NCI-H2029 (cell line): Measurements from ENCODE around the gene NPW.
A peak's percentile ranks its signal among the peaks of the same experiment; 100 is the strongest.
"Not testable (repeated sequence)": the region's sequence is repeated elsewhere in the genome, so short reads cannot be mapped to it uniquely, and the experiment has no call there.

ENCODE experiments used
- DNase-seq: peaks from one replicate; lab custom pipeline; 2025; lab: John Stamatoyannopoulos, UW

NPW gene

DNA sequence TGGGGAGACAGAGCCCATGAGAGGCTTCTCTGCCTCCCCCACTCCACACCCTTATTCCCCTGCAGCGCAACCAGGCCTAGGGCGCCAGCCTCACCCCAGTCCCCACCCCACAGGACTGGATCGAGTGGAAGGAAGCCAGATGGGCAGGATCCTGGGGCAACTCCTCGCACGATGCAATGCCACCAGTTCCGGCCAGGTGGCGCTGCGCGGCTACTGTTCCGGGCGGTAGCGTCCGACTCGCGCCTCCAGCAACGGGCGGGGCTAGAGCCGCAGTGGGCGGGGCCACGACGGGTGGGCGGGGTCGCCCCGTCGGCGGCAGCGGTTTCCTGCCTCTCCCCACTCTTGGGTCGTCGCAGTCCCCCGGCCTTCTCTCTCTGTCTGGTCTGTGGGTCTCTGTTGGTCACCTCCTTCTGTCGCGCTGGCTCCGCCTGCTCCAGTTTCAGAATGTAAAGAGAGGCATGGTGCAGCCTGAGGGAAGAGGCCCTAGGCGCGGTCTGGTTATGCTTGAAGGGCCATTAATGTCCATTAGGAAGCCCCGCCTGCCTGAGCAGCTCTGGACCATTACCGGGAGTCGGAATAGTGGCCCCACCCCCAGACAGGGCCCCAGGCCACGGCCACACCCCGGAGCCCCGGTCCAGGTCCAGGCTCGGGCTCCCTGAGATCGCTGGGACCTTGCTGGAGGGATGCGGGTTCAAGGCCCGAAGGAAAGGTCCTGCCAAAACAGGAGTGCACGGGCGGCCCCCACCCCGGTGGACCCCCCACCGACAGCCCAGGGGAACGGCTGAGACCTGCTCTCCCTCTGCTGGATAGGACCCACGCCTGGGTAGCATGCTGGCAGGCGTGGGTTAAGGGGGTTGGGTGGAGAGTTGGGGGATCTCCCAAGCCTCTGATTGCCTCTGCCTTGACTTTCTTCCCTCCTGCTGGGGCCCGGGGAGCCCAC is 3.8 kb downstream of the NPW start:
- DNase-seq, result peak; percentile 74

GRCh38 chr16:2024032-2024420 is 4.4 kb downstream of the NPW start:
- DNase-seq, result no peak

- no peak for DNase-seq
Measured at GRCh38 chr16:2025251-2025650, 5.7 kb downstream of the NPW start.

DNA sequence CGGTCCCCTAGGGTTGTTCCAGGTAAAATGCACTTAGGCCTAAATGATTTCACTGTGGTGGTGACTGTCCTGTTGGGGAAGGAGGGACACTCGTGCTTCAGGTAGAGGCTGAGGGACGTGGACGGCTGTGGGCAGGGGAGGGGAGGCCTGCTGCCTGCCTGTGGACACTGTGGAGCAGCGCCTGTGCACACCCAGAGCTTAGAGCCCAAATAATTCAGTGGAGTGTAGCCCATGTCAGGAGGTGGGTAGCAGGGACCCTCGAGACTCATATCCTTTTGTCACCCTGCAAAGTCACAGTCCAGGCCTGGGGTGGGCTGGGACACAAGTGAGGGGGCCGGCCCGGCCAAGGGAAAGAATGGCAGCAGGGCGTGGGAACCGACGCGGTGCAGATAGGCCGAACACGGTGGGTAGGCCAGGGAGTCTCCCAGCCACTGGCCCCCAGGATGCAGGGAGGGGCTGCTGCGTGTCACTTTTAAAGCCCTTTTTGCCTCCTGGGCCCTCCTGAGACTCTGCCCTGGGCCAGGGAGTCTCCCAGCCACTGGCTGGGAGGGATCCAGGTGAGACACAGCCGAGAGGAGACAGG is 6.4 kb downstream of the NPW start:
- no peak for DNase-seq

DNA sequence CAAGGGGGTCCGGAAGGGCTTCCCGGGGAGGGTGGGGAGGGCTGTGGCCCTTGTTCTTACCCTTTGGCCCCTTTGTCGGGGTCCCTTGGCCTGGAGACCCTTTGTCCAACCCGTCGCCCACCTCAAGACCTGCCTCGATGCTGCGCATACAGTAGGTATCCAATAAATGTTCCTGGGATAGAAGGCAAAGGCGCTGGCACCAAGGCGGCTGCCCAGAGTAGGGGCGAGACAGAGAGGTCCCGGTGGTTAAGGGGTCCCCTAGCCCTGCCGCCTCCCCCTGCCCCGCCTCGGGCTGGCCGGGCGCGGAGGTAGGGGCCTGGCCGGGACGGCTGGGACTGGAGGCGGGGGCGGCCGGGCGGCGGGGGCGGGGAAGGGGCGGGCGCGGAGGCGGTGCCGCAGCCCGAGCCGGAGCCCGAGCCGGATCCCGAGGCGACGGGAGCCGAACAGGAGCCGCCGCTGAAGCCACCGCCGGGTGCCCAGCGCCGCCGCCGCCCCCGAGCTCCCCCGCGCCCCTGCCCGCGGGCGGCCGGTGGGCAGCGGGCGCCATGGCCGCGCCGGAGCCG is 7.0 kb downstream of the NPW start, which contains the start of gene NHERF2:
NHERF2 (plus strand) TSS at position 442 of the 563 bp plus-strand sequence; CDS start at position 546, 104 bp downstream.
- DNase-seq, result no peak

DNA sequence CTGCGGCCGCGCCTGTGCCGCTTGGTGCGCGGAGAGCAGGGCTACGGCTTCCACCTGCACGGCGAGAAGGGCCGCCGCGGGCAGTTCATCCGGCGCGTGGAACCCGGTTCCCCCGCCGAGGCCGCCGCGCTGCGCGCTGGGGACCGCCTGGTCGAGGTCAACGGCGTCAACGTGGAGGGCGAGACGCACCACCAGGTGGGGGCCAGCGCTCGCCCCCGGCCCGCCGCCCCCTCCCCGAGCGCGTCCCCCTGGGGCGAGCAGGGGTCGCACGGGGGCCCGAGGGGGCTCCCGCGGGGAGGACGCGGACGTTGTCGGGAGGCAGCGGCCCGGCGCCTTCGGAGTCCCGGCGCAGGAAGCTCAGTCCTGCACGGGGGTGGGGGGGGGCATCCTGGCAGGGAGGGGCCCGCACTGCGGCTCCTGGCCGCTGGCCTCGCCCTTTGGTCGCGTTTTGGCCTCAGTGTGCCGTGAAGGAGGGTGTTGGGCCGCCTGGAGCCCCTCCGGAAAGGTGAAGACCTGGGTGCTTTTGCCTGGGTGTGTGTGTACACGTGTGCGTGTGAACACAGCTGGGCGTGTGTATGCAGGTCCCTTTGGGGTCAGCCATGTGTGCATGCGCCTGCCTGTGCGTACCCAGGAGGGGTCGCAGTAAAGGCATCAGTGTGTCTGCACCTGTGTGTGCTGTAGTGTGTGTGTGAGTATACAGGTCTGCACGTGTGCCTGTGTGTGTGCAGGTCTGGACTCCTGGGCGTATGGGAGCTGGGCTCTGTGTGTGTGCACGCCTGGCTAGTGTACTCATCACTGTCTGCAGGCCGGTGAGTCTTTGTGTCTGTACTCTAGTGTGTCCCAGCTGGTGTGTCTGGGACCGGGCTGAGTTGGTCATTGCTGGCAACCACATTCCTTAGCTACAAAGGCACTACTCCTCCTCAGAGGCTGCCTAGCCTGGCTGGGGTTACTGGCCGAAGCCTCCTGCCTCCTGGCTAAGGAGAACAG is 7.7 kb downstream of the NPW start:
- DNase-seq, result no peak

DNA sequence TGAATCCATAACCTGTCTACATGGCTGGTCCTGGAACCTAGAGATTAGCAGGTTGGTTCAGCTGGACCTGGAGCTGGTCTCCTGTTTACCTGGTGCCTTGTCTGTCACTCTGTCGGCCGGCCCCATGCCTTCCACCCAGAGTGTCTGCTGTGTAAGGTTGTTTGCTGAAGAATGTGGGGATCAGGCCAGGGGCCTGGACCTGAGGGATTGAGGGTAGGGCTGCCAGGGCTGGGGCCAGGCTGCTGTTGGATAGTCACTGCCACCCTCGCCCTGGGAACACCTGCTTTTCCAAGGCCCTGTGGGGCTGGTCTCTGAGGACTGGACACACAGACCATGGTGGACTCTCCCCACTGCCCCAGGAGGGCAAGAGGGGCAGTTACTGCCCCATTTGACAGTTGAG is 8.6 kb downstream of the NPW start:
- no peak for DNase-seq

GRCh38 chr16:2028620-2029220 is 9.1 kb downstream of the NPW start:
- no peak for DNase-seq

GRCh38 chr16:2029350-2029749 is 9.8 kb downstream of the NPW start:
- DNase-seq, result no peak

DNA sequence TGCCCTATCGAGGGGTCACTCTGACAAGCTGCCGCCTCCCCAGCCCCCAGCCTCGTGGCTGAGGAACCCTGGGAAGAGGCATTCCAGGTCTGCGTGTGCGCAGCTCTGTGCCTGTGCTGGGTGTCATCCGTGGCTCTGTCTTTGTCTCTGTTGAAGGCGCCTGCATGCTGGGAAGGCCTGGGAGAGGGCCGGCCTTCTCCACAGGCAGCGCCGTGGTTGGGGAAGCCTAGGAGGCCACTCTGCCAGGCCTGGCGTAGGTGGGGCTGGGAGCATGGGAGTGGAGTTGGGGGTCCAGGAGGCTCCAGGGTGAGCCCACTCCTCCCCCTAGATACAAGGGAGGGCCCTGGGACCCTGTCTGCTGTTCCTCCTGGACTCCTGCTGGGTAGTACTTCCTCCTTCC is 10.5 kb downstream of the NPW start:
- DNase-seq, result no peak

- DNase-seq, result no peak
Measured at GRCh38 chr16:2031081-2031577, 11.5 kb downstream of the NPW start.

GRCh38 chr16:2032285-2033056 is 12.9 kb downstream of the NPW start:
- DNase-seq, result no peak

- no peak for DNase-seq
Measured at GRCh38 chr16:2033057-2033908, 13.7 kb downstream of the NPW start.

DNA sequence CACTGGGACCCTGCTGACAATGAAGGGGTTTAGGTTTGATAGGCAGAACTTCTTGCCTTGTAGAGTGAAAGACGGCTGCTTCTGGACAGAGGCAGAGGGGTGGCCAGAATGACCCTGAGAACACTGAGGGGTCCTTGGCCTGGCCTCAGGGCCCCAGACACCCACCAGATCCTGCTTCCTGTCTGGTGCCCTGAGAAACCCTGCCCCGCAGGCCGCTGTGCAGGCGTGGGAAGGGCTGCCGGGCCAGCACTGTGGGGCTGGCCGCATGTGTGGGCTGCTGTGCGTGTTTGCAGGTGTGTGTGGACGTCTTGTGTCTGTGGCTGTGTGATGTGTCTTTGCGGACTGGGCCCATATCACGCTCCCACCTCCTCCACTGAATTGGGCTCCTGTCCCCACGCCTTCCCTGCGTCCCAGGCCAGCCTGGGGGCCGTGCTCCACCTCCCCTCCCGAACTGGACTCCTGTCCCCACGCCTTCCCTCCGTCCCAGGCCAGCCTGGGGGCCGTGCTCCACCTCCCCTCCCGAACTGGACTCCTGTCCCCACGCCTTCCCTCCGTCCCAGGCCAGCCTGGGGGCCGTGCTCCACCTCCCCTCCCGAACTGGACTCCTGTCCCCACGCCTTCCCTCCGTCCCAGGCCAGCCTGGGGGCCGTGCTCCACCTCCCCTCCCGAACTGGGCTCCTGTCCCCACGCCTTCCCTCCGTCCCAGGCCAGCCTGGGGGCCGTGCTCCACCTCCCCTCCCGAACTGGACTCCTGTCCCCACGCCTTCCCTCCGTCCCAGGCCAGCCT is 14.5 kb downstream of the NPW start:
- DNase-seq, result not testable (repeated sequence)

GRCh38 chr16:2034696-2035430 is 15.3 kb downstream of the NPW start:
- DNase-seq, result no peak

DNA sequence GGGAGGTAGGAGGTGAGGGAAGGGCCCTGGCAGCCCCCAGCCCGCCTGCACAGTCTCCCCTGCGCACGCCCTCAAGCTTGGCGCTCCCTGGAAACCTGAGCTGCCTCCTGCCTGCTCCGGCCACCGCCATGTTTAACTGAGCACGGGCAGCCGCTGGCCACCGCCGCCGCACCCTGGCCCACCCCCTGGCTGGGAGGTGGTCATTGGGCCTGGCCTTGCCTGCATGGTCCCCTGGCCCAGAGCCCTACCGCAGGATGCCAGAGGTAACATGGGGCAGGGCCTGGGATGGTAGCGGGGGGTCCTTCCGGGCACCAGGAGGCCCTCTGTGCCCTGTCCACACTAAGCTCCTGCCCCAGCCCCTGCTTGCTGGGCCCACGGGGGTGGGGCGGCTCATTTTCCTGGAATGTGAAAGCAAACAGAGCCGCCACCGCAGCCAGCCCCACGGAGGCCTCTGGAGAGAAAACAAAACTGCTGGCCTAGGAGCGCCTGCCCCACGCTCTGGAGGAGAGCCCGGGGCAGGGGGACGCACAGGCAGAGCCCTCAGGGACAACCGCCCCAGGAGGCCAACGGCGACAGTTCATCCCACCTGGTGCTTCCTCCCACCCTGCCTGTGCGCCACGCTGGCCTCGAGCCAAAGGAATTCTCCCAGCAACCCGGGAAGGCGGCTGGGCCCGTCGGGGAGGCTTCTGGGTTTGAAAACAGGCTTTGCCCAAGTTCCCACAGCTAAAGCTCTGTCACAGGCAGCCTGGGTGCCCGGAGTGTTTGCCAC is 16.0 kb downstream of the NPW start:
- peak; percentile 46 for DNase-seq
